ENCODE results near the gene INTS11.

DNA sequence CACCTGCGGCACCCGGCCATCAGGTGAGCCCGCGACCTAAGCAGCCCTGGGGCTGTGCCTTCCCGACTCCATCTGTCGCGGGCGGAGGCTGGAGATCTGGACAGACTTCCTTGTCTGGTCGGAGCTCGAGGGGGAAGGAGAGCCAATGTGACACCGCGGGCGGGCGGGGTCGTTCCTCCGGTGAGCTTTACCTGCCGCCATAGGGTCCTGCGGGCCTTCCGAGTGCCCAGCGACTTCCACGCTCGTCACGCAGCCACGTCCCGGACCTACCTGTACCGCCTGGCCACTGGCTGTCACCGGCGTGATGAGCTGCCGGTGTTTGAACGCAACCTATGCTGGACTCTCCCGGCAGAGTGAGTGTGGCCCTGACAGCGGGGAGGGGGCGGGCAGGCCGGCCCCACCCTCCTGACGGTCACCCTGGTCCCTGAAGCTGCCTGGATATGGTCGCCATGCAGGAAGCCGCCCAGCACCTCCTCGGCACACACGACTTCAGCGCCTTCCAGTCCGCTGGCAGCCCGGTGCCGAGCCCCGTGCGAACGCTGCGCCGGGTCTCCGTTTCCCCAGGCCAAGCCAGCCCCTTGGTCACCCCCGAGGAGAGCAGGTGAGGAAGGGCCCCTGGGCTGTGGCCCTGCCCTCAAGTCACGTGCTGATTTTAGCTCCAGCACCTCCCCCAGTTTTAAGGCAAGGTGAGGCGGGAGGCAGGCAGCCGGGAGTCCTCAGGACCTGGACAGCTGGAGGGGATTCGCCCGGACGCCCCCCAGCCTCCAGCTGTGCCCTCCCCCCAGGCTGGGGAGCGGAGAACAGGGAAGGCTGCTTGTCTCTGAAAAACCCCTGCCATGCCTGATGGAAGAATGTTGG is 15.0 kb downstream of the INTS11 start:
- TF ChIP-seq, protein P1, sequence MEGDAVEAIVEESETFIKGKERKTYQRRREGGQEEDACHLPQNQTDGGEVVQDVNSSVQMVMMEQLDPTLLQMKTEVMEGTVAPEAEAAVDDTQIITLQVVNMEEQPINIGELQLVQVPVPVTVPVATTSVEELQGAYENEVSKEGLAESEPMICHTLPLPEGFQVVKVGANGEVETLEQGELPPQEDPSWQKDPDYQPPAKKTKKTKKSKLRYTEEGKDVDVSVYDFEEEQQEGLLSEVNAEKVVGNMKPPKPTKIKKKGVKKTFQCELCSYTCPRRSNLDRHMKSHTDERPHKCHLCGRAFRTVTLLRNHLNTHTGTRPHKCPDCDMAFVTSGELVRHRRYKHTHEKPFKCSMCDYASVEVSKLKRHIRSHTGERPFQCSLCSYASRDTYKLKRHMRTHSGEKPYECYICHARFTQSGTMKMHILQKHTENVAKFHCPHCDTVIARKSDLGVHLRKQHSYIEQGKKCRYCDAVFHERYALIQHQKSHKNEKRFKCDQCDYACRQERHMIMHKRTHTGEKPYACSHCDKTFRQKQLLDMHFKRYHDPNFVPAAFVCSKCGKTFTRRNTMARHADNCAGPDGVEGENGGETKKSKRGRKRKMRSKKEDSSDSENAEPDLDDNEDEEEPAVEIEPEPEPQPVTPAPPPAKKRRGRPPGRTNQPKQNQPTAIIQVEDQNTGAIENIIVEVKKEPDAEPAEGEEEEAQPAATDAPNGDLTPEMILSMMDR (IDR thresholded peaks at IDR 0.05) = no peak
- no peak for TF ChIP-seq EP300 (IDR thresholded peaks at IDR 0.05)

All from stomach (tissue), 4 donors.